Measurements from ENCODE around the gene LIN54. TPM values are rescaled to one million over a fixed set of nuclear protein-coding genes. Genes with fewer than 3 reads are reported as not detected.

The LIN54 gene
- total and polyA plus RNA-seq, 2 of the 13 experiments (the other 11 are each of a cell fraction or from before 2014, with no cell fraction given): 25.2 to 32.9 TPM

DNA sequence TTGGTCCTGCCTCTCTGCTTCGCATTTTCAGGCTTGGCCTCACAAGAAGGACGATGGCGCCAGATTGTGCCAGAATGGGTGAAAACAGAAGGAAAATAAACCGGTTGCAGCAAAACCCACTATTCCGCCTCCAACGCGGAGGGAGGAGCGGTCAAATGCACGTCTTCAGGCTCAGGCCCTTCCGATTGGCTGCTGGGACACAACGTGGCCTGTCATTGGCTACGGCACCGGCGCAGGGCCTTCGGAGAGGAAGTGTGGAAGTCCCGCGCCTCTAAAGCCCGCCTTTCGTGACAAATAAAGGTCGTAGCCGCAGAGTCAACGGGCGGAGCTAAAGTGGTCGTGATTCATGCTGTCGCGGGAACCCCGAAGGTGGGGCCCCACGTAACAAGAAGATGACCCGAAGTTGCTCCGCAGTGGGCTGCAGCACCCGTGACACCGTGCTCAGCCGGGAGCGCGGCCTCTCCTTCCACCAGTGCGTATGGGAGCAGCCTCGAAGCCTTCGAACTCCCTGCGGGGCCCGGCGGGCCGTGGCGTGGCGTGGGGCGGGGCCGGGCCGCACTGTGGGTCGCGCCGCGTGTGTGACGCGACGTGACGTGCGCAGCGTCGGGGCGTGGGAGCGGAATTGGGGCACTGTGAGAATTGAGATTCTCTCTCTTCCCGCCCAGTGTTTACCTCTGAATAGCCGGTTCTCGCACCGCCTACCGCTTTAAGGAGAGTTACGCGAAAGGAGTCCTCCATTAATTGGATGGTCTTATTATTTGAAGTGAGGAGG lies 110.0 kb downstream of the LIN54 start, which contains the start of gene THAP9 (continued):
- TF ChIP-seq ZNF407 (CRISPR knock-in tag; IDR thresholded peaks at IDR 0.05; ENCODE audit: not compliant biosample characterization): peak; percentile 60
- TF ChIP-seq NR0B2 (CRISPR knock-in tag; IDR thresholded peaks at IDR 0.05): no peak; the same call in 1 of the 2 replicates
- 0 out of 2 replicates have a peak, but pooled peaks have one; percentile 48 for TF ChIP-seq ZNF773 (CRISPR knock-in tag; IDR thresholded peaks at IDR 0.05; ENCODE audit: borderline replicate concordance)
- peak; percentile 70 for TF ChIP-seq ZBTB21 (CRISPR knock-in tag; IDR thresholded peaks at IDR 0.05)
- TF ChIP-seq YY1 (IDR thresholded peaks at IDR 0.05; ENCODE audit: insufficient read depth, insufficient replicate concordance, low read depth, low read length): peak; percentile 29
- peak; percentile 98 for TF ChIP-seq NAIF1 (CRISPR knock-in tag; IDR thresholded peaks at IDR 0.05; ENCODE audit: borderline replicate concordance)
- no peak for TF ChIP-seq ZNF329 (CRISPR knock-in tag; IDR thresholded peaks at IDR 0.05; ENCODE audit: low read depth)
- TF ChIP-seq, protein P1, sequence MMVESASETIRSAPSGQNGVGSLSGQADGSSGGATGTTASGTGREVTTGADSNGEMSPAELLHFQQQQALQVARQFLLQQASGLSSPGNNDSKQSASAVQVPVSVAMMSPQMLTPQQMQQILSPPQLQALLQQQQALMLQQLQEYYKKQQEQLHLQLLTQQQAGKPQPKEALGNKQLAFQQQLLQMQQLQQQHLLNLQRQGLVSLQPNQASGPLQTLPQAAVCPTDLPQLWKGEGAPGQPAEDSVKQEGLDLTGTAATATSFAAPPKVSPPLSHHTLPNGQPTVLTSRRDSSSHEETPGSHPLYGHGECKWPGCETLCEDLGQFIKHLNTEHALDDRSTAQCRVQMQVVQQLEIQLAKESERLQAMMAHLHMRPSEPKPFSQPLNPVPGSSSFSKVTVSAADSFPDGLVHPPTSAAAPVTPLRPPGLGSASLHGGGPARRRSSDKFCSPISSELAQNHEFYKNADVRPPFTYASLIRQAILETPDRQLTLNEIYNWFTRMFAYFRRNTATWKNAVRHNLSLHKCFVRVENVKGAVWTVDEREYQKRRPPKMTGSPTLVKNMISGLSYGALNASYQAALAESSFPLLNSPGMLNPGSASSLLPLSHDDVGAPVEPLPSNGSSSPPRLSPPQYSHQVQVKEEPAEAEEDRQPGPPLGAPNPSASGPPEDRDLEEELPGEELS (CRISPR knock-in tag; IDR thresholded peaks at IDR 0.05): peak; percentile 37; the same call in 1 of the 2 replicates
- TF ChIP-seq SOX5 (CRISPR knock-in tag; IDR thresholded peaks at IDR 0.05; ENCODE audit: borderline replicate concordance): no peak
- TF ChIP-seq RFX5 (IDR thresholded peaks at IDR 0.05; ENCODE audit: low read depth, low read length): peak; percentile 63
- TF ChIP-seq SP1 (IDR thresholded peaks at IDR 0.05): no peak
- peak; percentile 47 for TF ChIP-seq SP1 (CRISPR knock-in tag; IDR thresholded peaks at IDR 0.05)
- TF ChIP-seq MYNN (CRISPR knock-in tag; IDR thresholded peaks at IDR 0.05; ENCODE audit: low read depth): peak; percentile 40; the same call in 1 of the 2 replicates
- TF ChIP-seq ZNF337 (CRISPR knock-in tag; IDR thresholded peaks at IDR 0.05; ENCODE audit: borderline replicate concordance, low read depth): no peak
- no peak; the same call in none of the 2 replicates for TF ChIP-seq NCOA2 (CRISPR knock-in tag; IDR thresholded peaks at IDR 0.05)
- peak; percentile 86 for TF ChIP-seq ZNF589 (CRISPR knock-in tag; conservative IDR thresholded peaks at IDR 0.05)
- 0 out of 2 replicates have a peak, but pooled peaks have one; percentile 64 for TF ChIP-seq CHCHD3 (CRISPR knock-in tag; IDR thresholded peaks at IDR 0.05)
